Renal cortex interstitium (tissue), 11 donors: Measurements from ENCODE around the gene CINP. TPM values are rescaled to one million over a fixed set of nuclear protein-coding genes. Genes with fewer than 3 reads are reported as not detected.
"Not testable (repeated sequence)": the region's sequence is repeated elsewhere in the genome, so short reads cannot be mapped to it uniquely, and the experiment has no call there.

Experiments used
- DNase-seq, 11 donors: peaks; one replicate each; pipeline ENCODE4 v3.0.0-alpha.2; 2013; ENCODE audit warnings: low read depth in 9 of 11, low spot score in 4 of 11; ENCODE audit errors: extremely low read depth in 1 of 11
- polyA plus RNA-seq, 3 donors: library from polyadenylated mRNA; unstranded; fragments of 120-200 nt; gene quantifications; one replicate each; pipeline ENCODE4 v1.2.1, GENCODE V29; 2013; ENCODE audit not compliant: insufficient read length in 3 of 3

The CINP gene
- polyA plus RNA-seq, 3 donors = 31.6 to 41.9 (median 35.6) TPM

- DNase-seq = no peak
Observed at GRCh38 chr14:102333390-102333789, 29.3 kb downstream of the CINP start.

GRCh38 chr14:102330806-102331205, 31.9 kb downstream of the CINP start:
- no peak for DNase-seq

DNA sequence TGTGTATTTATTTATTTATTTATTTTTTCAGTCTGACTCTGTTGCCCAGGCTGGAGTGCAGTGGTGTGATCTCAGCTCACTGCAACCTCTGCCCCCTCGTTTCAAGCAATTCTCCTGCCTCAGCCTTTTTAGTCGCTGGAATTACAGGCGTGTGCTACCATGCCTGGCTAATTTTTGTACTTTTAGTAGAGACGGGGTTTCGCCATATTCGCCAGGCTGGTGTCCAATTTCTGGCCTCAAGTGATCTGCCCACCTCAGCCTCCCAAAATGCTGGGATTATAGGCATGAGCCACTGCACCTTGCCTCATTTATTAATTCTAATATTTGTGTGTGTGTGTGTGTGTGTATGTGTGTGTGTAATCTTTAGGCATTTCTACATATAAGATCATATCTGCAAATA, 33.3 kb downstream of the CINP start:
- not testable (repeated sequence) for DNase-seq

- DNase-seq = no peak
Observed at GRCh38 chr14:102326583-102326982, 36.1 kb downstream of the CINP start.

DNA sequence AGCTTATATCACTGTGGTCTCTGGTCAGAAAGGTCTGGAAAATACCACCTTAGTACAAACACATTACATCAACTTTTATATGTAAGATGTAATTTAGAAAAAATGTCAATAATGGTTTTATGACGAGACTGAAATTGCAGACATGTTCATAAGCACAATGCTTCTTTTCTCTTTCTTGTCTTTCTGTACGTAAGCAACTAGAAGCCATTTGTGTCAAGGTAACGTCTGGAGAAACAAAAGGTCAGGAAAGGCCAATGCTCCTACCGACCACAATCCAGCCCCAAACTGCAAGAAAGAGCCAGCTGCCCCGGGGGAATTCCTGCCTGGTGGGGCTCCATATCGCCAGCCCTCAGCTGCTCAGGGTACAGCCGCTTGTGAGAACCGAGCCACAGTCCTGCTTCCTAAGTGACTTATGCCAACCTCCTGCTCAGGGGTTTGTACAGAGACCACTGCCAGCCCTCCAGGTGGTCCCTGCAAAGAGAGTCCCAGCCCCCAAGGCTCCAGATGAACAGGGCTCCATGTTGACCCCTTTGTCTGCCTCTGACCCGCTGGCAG, 36.8 kb downstream of the CINP start:
- no peak for DNase-seq

- DNase-seq = no peak
Observed at GRCh38 chr14:102323102-102323501, 39.6 kb downstream of the CINP start.

DNA sequence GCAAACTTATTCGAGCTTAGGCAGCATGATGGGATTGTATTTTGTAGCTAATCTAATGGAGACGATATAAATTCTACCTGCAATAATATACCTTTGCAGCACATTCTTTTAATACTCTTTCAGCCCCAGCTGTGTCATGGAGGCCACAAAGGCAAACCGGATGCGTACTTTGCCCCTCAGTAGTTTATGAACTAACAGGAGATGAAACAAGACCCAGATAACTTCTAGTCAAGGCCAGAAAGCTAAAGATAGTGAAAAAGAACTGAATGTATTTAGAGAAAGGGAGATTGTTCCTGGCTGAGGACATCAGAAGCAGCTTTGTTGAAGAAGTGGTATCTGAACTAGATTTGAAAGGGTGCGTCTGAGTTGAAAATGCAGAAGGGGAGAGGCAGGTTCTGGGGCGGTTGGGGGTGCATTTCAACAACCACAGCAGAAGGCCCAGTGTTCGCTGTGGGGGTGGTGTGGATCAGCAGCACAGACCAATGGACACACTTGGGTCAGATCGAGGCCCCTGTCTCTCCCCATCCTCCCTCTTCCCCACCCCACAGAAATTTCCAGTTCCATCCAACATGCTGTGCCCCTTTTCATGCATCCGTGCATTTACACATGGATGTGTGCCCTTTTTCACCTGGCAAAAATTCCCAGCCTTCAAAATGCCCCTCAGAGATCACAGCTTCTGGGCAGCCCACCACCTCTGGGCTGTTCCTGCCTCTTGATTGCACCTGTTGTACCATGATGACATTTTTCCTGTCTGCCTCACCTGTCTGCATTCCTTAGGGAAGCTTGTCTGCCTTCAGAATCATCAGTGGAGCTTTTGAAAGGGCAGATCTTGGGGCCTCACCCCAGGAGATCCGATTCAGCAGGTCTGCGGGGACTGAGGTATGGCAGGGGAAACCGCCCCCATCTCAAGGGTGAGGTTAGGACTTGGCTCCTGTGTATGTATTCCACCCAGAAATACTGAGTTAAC, 41.0 kb downstream of the CINP start:
- no peak for DNase-seq

GRCh38 chr14:102320671-102321455, 41.8 kb downstream of the CINP start:
- no peak for DNase-seq

DNA sequence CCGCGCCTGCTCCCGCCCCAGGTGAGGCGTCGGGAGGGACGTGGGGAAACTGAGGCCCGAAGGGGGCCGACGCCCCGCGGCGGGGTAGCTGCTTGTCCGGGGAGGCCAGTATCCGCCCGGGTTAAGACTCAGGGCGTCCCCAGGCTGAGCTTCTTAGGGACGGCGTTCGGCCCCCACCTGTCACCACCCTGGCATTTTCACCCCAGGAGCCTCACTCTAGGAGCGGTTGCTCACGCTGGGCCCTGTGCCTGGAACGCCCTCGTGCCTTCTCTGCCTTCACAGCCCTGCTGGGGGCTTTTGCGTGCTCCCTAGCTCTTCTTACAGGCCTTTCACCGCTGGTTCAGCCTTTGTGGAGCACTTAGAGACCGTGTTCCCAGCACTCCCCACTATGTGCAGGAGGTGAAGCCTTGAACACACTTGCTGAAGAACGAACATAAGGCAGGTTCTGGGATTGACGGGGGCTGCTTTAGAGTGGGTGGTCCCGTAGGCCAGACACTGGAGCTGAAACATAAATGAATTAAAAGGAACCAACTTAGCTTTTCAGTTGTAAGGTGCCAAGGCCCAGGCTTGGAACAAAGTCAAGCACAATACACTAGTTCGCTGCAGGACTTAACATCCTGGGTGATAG, 42.5 kb downstream of the CINP start:
- no peak for DNase-seq

DNA sequence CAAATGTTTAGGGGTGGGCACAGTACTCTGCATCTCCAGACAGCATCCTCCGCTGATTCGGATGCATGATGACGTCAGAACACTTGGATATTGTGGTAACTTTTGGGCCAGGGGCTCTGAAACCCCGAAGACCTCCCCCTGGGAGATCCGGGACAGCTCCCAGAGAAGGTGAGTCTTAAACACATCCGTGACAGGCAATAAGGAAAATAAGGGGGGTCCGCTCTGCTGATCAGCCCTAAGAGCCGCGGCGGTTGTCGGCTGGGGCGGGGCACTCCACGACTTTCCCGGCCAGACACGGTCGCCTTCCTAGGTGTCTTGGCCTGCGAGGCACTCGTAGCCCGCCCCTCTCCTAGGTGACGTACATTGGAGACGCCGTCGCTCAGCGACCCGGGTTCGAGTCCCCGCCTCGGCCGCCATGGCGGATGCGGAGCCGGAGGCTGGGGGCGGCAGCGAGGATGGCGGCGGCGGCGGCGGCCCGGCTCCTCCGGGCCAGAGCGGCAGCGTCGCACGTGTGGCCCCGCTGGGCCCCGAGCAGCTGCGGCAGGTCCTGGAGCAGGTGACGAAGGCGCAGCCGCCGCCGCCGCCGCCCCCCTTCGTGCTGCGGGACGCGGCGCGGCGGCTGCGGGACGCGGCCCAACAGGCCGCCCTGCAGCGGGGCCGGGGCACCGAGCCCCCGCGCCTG, 43.2 kb downstream of the CINP start, which contains the start of gene ZNF839:
ZNF839 (plus strand) TSS at position 396 of the 682 bp plus-strand sequence; CDS start at position 416, 20 bp downstream.
- peak in 7 of 11 donors; percentile 82 to 87 (median 85) for DNase-seq

DNA sequence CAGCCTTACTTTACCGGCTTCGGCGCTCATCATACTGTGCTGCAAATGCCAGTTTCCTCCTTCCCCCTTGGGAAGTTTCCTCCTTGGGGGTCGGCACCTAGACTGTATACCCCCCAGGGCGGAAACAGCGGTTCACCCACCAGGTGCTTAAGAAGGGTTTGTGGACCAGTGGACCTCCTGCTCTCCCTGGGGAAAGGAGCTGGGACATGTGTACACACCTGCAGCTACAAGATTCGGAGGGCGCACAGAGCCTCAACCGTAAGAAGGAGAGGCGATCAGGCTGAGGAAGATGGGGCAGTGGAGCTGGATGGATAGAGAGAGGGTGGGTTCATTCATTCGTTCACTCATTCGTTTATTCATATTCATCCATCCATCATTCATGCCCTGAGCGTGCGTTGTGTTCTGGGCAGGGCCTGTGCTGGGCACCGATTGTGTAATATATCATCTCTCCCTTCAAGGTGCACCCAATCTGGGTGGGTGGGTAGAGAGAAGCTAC, 43.9 kb downstream of the CINP start:
- no peak for DNase-seq

DNA sequence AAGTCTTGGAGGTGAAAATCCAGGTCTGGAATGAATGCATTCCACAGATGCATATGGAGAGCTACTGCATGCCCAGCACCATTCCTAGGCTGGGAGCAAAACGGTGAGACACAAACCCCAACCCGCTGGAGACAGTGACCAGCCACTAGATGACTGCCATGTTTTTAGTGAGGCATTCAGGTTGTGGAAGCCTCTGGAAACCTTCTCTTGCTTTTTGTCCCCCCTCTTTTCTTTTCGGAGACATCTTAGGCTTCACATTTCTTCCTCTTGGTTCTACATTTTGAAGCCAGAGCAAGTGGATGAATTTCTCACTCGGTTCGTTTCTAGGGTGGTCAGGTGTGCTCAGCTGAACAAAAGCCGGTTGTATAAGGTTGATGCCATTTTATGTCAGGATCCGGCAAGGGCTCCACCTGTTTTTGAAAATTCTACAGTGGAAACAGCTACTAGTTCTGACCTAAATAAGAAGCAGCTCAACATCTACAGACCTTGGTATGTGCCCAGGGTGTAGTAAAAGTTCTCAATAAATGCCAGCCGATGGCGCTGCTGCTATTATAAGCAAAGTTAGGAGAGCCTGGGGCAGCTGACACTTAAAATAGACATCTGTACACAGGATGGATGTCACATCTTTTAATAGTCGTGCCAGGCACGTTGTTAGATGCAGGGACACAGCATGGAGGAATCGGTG, 45.0 kb downstream of the CINP start:
- DNase-seq = no peak

GRCh38 chr14:102316743-102317563, 45.7 kb downstream of the CINP start:
- DNase-seq = peak in 9 of 11 donors; percentile 74 to 87 (median 86)

DNA sequence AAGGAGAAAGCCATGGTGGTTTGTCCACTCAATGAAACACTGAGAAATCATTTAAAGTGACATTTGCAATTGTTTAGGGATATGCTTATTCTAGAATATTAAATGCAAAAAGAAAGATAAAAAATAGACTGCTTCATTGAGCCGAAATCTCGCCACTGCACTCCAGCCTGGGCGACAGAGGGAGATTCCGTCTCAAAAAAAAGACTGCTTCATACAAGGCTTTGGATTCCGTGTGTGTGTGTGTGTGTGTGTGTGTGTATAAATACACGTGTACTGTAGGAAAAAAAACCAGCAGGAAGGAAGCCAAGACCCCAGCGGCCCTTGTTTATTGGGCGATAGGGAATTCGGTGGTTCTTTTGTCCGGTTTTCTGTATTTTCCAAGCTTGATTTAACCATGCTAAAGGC, 46.4 kb downstream of the CINP start:
- DNase-seq = peak in 4 of 11 donors; percentile 49 to 67 (median 60)

DNA sequence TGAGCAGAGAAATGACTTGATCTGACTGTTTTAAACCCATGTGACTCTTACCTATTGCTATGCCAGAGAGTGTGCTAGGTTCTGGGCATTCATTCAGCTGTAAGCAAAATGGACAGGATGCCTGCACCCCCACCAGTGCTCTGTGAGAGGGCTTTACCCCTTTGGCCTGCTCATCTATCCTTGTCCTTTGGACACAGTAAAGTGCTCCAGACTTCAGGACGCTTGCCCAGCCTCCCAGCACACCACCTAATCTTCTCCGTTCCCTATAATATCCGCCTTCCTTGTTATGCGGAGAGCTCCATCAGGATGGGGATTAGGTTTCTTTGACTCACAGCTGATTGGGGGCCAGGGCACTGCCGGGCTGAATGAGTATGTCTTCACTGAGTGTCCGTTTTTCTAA, 47.6 kb downstream of the CINP start:
- DNase-seq = no peak

DNA sequence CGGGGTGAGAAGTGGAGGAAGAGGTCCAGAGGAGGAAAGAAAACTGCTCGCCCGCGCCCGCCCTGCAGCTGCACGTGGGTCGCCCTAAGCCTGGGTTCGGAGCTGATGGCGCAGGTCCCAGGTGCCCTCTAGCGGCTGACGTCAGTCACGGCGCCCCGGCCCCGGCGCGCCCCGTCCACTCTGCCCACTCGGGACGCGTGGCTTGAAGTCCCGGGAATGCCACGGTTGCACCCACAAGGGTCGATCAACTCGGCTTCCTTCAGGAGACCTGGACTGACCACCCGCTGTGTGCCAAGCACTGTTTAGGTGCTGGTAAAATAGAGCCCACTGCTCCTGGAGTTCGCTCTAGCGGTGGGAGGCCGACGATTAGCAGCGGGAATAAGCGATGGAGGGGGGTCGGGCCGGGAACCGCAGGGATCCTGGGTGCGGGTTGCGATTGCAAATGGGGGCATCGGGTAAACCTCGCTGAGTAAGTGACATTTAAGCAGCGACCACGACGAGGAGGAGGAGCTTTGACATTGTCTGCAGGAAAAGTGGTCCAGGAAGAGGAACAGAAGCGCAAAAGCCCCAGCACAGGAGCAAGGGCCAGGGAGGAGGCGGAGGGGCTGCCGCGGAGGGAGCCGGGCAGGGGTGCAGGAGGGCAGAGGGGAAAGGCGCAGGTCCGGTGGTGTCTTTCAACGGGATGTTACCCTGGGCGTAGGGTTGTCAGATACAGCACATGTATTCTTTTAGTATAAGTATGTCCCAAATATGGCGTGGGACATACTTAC, 48.3 kb downstream of the CINP start:
- peak in 6 of 11 donors; percentile 71 to 77 (median 74) for DNase-seq
